CD14-positive monocyte (primary cell): Measurements from ENCODE around the gene SREK1. TPM values are rescaled to one million over a fixed set of nuclear protein-coding genes. Genes with fewer than 3 reads are reported as not detected.

Experiments
- DNase-seq, 3 donors: peaks; one replicate each; pipeline ENCODE4 v3.0.0-alpha.2; 2011 to 2022
- H2AFZ ChIP-seq: 2 replicates; pipeline ENCODE4 v1.6.0; 2012; ENCODE audit warnings: mild to moderate bottlenecking, low read depth, low read length, inconsistent platforms; ENCODE audit not compliant: insufficient read depth, poor library complexity, severe bottlenecking
- H3K27ac ChIP-seq, 2 donors: 1 replicate in 1 of 2; 2 replicates in 1 of 2; pipeline ENCODE4 v1.5.1; 2012 to 2013; ENCODE audit warnings: low read length in 2 of 2, control low read depth in 1 of 2, inconsistent platforms in 1 of 2, low read depth in 1 of 2, mild to moderate bottlenecking in 1 of 2
- H3K27me3 ChIP-seq, 2 donors: one replicate each; pipeline versions ENCODE4 v1.6.0 to v1.6.1; 2011 to 2013; ENCODE audit warnings: low read length in 2 of 2; ENCODE audit not compliant: control insufficient read depth in 2 of 2, insufficient read depth in 2 of 2
- H3K36me3 ChIP-seq, 2 donors: replicated peaks in 1 of 2; 1 replicate in 1 of 2; 2 replicates in 1 of 2; pipeline versions ENCODE4 v1.5.1 to v1.6.1; 2012 to 2013; ENCODE audit warnings: low read length in 2 of 2, control low read depth in 1 of 2, inconsistent platforms in 1 of 2, mild to moderate bottlenecking in 1 of 2; ENCODE audit not compliant: insufficient read depth in 2 of 2, control insufficient read depth in 1 of 2
- H3K4me1 ChIP-seq, 2 donors: 1 replicate in 1 of 2; 2 replicates in 1 of 2; pipeline versions ENCODE4 v1.5.1 to v1.6.1; 2012 to 2013; ENCODE audit warnings: low read length in 2 of 2, control low read depth in 1 of 2, inconsistent platforms in 1 of 2, mild to moderate bottlenecking in 1 of 2, moderate library complexity in 1 of 2; ENCODE audit not compliant: insufficient read depth in 2 of 2, control insufficient read depth in 1 of 2
- H3K4me2 ChIP-seq: replicated peaks from 2 replicates; pipeline ENCODE3; 2012; ENCODE audit warnings: low read length, moderate library complexity, mild to moderate bottlenecking; ENCODE audit not compliant: poor library complexity, severe bottlenecking; ENCODE audit errors: extremely low read depth
- H3K4me3 ChIP-seq, 3 experiments: fragments of 200-600 bp in 1 of 3; sonication (generic) in 1 of 3; replicated peaks in 1 of 3; 1 replicate in 2 of 3; 2 replicates in 1 of 3; pipeline ENCODE4 v1.5.1; 2011 to 2013; ENCODE audit warnings: low read length in 3 of 3, mild to moderate bottlenecking in 3 of 3, control low read depth in 2 of 3, low read depth in 2 of 3, inconsistent platforms in 1 of 3, moderate library complexity in 1 of 3
- H3K79me2 ChIP-seq: 2 replicates; pipeline ENCODE4 v1.6.0; 2012; ENCODE audit warnings: mild to moderate bottlenecking, control low read depth, inconsistent platforms, low read length, moderate library complexity; ENCODE audit not compliant: insufficient read depth
- H3K9ac ChIP-seq: 2 replicates; pipeline ENCODE4 v1.6.0; 2017; ENCODE audit warnings: low read length, mild to moderate bottlenecking; ENCODE audit not compliant: insufficient read depth, poor library complexity, severe bottlenecking
- H3K9me3 ChIP-seq, 2 donors: replicated peaks in 1 of 2; 1 replicate in 1 of 2; 2 replicates in 1 of 2; pipeline versions ENCODE4 v1.5.1 to v1.6.1; 2012 to 2013; ENCODE audit warnings: low read length in 2 of 2, control low read depth in 1 of 2; ENCODE audit not compliant: control insufficient read depth in 1 of 2, insufficient read depth in 1 of 2
- H4K20me1 ChIP-seq: 2 replicates; pipeline ENCODE4 v1.6.0; 2012; ENCODE audit warnings: mild to moderate bottlenecking, low read length, control low read depth, moderate library complexity; ENCODE audit not compliant: insufficient read depth
- H3K27ac Mint-ChIP-seq, 7 donors: one replicate each; pipeline ENCODE4 v1.8.0; 2020; ENCODE audit warnings: mild to moderate bottlenecking in 7 of 7, mixed read lengths in 7 of 7, moderate library complexity in 6 of 7, inconsistent platforms in 2 of 7
- H3K27me3 Mint-ChIP-seq, 3 donors: one replicate each; pipeline ENCODE4 v1.8.0; 2021 to 2022; ENCODE audit warnings: low read depth in 3 of 3, mild to moderate bottlenecking in 3 of 3, mixed read lengths in 3 of 3, moderate library complexity in 3 of 3, inconsistent platforms in 1 of 3
- H3K36me3 Mint-ChIP-seq, 2 donors: one replicate each; pipeline ENCODE4 v1.8.0; 2020; ENCODE audit warnings: mixed read lengths in 2 of 2, inconsistent platforms in 1 of 2, mild to moderate bottlenecking in 1 of 2
- H3K4me1 Mint-ChIP-seq: one replicate; pipeline ENCODE4 v1.8.0; 2020; ENCODE audit warnings: mild to moderate bottlenecking, mixed read lengths
- H3K4me3 Mint-ChIP-seq, 2 donors: one replicate each; pipeline ENCODE4 v1.8.0; 2020; ENCODE audit warnings: mild to moderate bottlenecking in 2 of 2, mixed read lengths in 2 of 2, moderate library complexity in 1 of 2
- H3K9me3 Mint-ChIP-seq, 7 donors: one replicate each; pipeline ENCODE4 v1.8.0; 2020 to 2022; ENCODE audit warnings: mixed read lengths in 7 of 7, mild to moderate bottlenecking in 6 of 7, moderate library complexity in 6 of 7, inconsistent platforms in 2 of 7
- WGBS: methylation state at CpG from one replicate; pipeline ENCODE4 v1.1.5; 2013; ENCODE audit warnings: missing lambda C conversion rate; ENCODE audit not compliant: insufficient coverage; 5-methylcytosine and 5-hydroxymethylcytosine counted together
- intact Hi-C, 2 donors: fragments of 100-400 bp; cut with micrococcal nuclease; formaldehyde crosslinking; loops; one replicate each; pipeline versions ENCODE4 v1.15.0 to v1.15.1; 2023
- polyA plus RNA-seq, 3 donors: library from polyadenylated mRNA; depleted of rRNA in 1 of 3; unstranded in 2 of 3; stranded (reverse) in 1 of 3; fragments of 300-500 nt in 2 of 3; fragments of >200 nt in 1 of 3; fragmentation: Illumina TruSeq in 2 of 3; gene quantifications; 1 replicate in 2 of 3; 2 replicates in 1 of 3; pipeline ENCODE4 v1.2.3, GENCODE V29; 2012 to 2021
- TF ChIP-seq, protein P1 (sequence below): fragments of 200-600 bp; IDR thresholded peaks from one replicate; pipeline ENCODE4 v1.8.0; 2022; ENCODE audit warnings: antibody characterized with exemption, mild to moderate bottlenecking

The SREK1 gene
- polyA plus RNA-seq, 3 donors, result 6.4 to 34.8 (median 9.8) TPM

DNA sequence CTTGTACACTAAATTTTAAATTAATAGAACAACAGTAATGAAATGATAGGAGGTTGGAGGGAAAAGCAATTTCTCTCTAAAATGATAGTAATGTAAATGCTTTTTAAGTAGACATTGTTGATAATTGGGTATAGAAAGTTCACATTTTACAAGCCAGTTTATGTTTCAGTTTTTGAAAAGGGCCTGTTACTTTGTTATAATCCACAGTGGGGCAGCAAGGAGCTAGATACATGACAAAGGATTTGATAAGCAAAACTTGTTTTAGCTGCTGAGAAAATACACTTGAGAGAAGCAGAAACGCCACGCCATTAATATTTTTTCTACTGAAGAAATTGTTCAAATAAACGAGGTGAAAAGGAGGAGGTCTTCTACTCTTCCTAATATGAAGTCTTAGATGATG is 30.2 kb downstream of the SREK1 start:
- H3K27me3 Mint-ChIP-seq, result no peaks in the 10 kb centered on the region
- H3K79me2 ChIP-seq, result no peaks in the 10 kb centered on the region
- H3K27ac ChIP-seq, result no peak overlapping the region
- no CpG with 5 or more reads among the region's 3 CpGs for WGBS
- no peak overlapping the region for H3K4me3 Mint-ChIP-seq
- no peaks in the 10 kb centered on the region for H3K4me1 ChIP-seq
- H3K9me3 Mint-ChIP-seq, result no peaks in the 10 kb centered on the region
- peaks cover 66 to 79% of the 10 kb centered on the region in 2 donors for H3K36me3 Mint-ChIP-seq
- H3K27ac Mint-ChIP-seq, result peak overlapping the region in 1 of 7 donors; percentile 35
- H2AFZ ChIP-seq, result no peak overlapping the region
- no peak overlapping the region for H3K9ac ChIP-seq
- no peak overlapping the region for H3K4me2 ChIP-seq
- no peaks in the 10 kb centered on the region for H3K27me3 ChIP-seq
- H3K4me1 Mint-ChIP-seq, result no peaks in the 10 kb centered on the region
- intact Hi-C loops, result no loop called here
- TF ChIP-seq, protein P1, sequence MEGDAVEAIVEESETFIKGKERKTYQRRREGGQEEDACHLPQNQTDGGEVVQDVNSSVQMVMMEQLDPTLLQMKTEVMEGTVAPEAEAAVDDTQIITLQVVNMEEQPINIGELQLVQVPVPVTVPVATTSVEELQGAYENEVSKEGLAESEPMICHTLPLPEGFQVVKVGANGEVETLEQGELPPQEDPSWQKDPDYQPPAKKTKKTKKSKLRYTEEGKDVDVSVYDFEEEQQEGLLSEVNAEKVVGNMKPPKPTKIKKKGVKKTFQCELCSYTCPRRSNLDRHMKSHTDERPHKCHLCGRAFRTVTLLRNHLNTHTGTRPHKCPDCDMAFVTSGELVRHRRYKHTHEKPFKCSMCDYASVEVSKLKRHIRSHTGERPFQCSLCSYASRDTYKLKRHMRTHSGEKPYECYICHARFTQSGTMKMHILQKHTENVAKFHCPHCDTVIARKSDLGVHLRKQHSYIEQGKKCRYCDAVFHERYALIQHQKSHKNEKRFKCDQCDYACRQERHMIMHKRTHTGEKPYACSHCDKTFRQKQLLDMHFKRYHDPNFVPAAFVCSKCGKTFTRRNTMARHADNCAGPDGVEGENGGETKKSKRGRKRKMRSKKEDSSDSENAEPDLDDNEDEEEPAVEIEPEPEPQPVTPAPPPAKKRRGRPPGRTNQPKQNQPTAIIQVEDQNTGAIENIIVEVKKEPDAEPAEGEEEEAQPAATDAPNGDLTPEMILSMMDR, result no peak
- H3K4me3 ChIP-seq, result no peak overlapping the region
- H3K9me3 ChIP-seq, result no peaks in the 10 kb centered on the region
- no peaks in the 10 kb centered on the region for H4K20me1 ChIP-seq
- no peak for DNase-seq
- peaks cover 82 to 95% of the 10 kb centered on the region in 2 donors for H3K36me3 ChIP-seq

DNA sequence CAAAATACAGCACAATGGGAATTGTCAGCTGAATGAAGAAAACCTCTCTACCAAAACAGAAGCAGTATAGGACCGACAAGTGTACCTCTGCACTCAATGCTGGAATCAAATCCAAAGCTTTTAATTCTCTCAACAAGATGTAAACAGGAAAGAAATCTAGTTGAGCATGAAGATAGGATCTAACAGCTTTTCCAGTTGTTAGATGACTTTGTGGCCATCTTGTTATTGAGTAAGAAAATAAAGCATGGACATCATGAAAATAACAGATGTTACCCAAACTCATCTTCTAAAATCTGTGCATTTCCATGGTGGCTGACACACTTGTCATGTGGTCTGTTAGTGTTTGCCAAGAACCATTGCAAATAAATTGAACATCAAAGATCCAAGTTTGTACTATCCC is 34.7 kb downstream of the SREK1 start:
- H3K27ac ChIP-seq, result no peak overlapping the region
- peaks cover 89 to 97% of the 10 kb centered on the region in 2 donors for H3K36me3 ChIP-seq
- no peaks in the 10 kb centered on the region for H3K27me3 ChIP-seq
- H3K4me1 ChIP-seq, result no peaks in the 10 kb centered on the region
- DNase-seq, result no peak
- Mint-ChIP-seq H3K27me3 (no peaks in the 10 kb centered on the region), H3K4me3 (no peak overlapping the region), H3K36me3 (peaks cover 69 to 81% of the 10 kb centered on the region in 2 donors), H3K27ac (peak overlapping the region in 1 of 7 donors; percentile 16), H3K4me1 (no peaks in the 10 kb centered on the region), H3K9me3 (no peaks in the 10 kb centered on the region)
- no peak overlapping the region for H3K4me2 ChIP-seq
- H3K4me3 ChIP-seq, result no peak overlapping the region
- H4K20me1 ChIP-seq, result no peaks in the 10 kb centered on the region
- H2AFZ ChIP-seq, result no peak overlapping the region
- H3K79me2 ChIP-seq, result no peaks in the 10 kb centered on the region
- H3K9ac ChIP-seq, result no peak overlapping the region
- no peaks in the 10 kb centered on the region for H3K9me3 ChIP-seq
- TF ChIP-seq, protein P1, result no peak
- no CpG with 5 or more reads among the region's 1 CpG for WGBS
- intact Hi-C loops, result no loop called here
